Measurements from ENCODE around the gene NEK7. TPM values are rescaled to one million over a fixed set of nuclear protein-coding genes. Genes with fewer than 3 reads are reported as not detected.

Gene NEK7
- total and polyA plus RNA-seq, 2 of the 8 experiments (the other 6 are each of a cell fraction or from before 2014, with no cell fraction given) = 5.1 to 10.0 TPM

DNA sequence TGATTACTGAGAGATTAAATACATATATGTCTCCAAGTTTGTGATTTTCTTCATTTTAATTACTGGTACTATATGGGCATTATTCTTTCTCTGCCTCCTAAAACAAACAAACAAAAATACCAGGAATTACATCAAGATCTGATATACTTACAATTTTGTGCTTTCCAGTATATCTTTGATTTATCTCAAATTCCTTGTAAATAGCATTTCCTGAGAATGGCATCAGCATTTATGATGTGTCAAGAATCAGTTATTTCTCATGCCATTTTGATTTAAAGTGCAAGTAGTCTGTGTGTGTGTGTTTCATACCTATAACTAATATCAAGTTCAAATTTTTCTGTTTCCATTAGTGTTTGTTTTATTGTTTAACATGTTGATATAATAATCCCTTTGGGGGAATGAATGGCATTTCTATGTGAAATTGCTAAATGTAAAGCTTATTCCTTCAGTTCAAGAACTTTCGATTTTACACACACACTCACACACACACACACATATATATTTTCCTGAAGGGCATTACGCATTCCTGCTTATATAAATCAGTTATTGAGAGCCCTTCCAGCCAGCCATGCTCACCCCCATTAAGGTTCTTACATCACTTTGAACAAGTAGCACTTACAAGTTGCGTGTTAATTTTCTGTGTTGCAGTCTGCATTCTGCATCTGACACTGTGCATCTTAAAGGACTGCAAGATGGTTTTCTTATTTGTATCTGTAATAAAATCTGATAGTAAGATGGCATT lies 102.7 kb downstream of the NEK7 start:
- no peaks in the 10 kb centered on the region for H3K27me3 ChIP-seq (replicated peaks in 1 of 4; ENCODE audit: control insufficient read depth in 3 of 4, extremely low read depth in 1 of 4, insufficient read depth in 3 of 4, low read length in 3 of 4)
- no peak overlapping the region for H3K27ac ChIP-seq (ENCODE audit: low read depth, low read length)
- no peaks in the 10 kb centered on the region for H3K79me2 ChIP-seq (ENCODE audit: control insufficient read depth in 1 of 2, insufficient read depth in 2 of 2, low read length in 2 of 2)
- no peak overlapping the region for H3K14ac ChIP-seq (ENCODE audit: insufficient read length)
- CTCF ChIA-PET (ENCODE audit: partially characterized antibody) = interaction anchor here (0.6 to 0.7 kb wide), 3 partner anchors 24 to 864 kb away, joined by 3 to 7 read pairs (median 5); no protein-coding TSS in a partner anchor
- H4K20me1 ChIP-seq (replicated peaks in 1 of 2; ENCODE audit: control insufficient read depth in 1 of 2, insufficient read depth in 2 of 2, low read length in 2 of 2) = no peaks in the 10 kb centered on the region
- no peak overlapping the region for H2BK15ac ChIP-seq (ENCODE audit: low read length)
- no peak overlapping the region for H3K9ac ChIP-seq (replicated peaks in 1 of 4; ENCODE audit: extremely low read depth in 1 of 4, low read depth in 3 of 4, low read length in 3 of 4)
- no peak overlapping the region for H2BK12ac ChIP-seq (ENCODE audit: low read depth, low read length)
- no peak overlapping the region for H3K4me3 ChIP-seq (ENCODE audit: extremely low read depth in 1 of 4, insufficient read depth in 2 of 4, low read depth in 3 of 4, low read length in 4 of 4)
- no peak overlapping the region for H4K91ac ChIP-seq (replicated peaks; ENCODE audit: insufficient read length, low read length)
- H2AFZ ChIP-seq (ENCODE audit: low read length) = no peak overlapping the region
- no peak overlapping the region for H3K23ac ChIP-seq (ENCODE audit: insufficient read length)
- H3K36me3 ChIP-seq (ENCODE audit: control insufficient read depth in 2 of 4, insufficient read depth in 4 of 4, low read length in 3 of 4) = no peaks in the 10 kb centered on the region
- H3K79me1 ChIP-seq (ENCODE audit: low read depth, low read length) = no peaks in the 10 kb centered on the region
- no peak for FAIRE-seq
- no peaks in the 10 kb centered on the region for H3K9me3 ChIP-seq (ENCODE audit: insufficient read depth in 2 of 2, low read depth in 1 of 2, low read length in 1 of 2)
- DNase-seq (ENCODE audit: low read depth in 1 of 2, low spot score in 2 of 2) = no peak
- H3K18ac ChIP-seq (ENCODE audit: extremely low read depth, low read length) = no peak overlapping the region
- no peak overlapping the region for H2BK5ac ChIP-seq (ENCODE audit: low read depth, low read length)
- H4K5ac ChIP-seq (ENCODE audit: insufficient read length, low read depth, low read length) = no peak overlapping the region
- H3K4me1 ChIP-seq (replicated peaks in 1 of 4; ENCODE audit: control insufficient read depth in 3 of 4, insufficient read depth in 4 of 4, low read length in 3 of 4) = peaks cover 0 to 7% (median 3%) of the 10 kb centered on the region in 4 experiments; a peak in 3 of 7 replicates
- no peaks in the 10 kb centered on the region for H3K23me2 ChIP-seq (ENCODE audit: low read depth, low read length)
- WGBS, 2 experiments (ENCODE audit: extremely low coverage in 1 of 2, insufficient coverage in 1 of 2, insufficient read length in 1 of 2, insufficient replicate concordance in 2 of 2, low coverage in 1 of 2, low lambda C conversion rate in 2 of 2, missing lambda C conversion rate in 1 of 2) = 94% methylated on average over 3 of the region's 3 CpGs; no CpG with 5 or more reads in 1 of the 2 experiments
- no peak overlapping the region for H2AK5ac ChIP-seq (ENCODE audit: low read depth, low read length)
- H3K4ac ChIP-seq (replicated peaks; ENCODE audit: insufficient read length, low read depth, low read length) = no peak overlapping the region
- POLR2A ChIA-PET (ENCODE audit: partially characterized antibody) = no interaction called here
- no peak overlapping the region for H2BK20ac ChIP-seq (ENCODE audit: low read length)
- no peak overlapping the region for H3K56ac ChIP-seq (replicated peaks; ENCODE audit: insufficient read length, low read depth, low read length)
- H3K4me2 ChIP-seq (ENCODE audit: insufficient read depth in 1 of 2, low read depth in 2 of 2, low read length in 2 of 2) = no peak overlapping the region
- H4K8ac ChIP-seq (ENCODE audit: extremely low read depth, insufficient read depth, low read length) = no peak overlapping the region
- no peak overlapping the region for H2BK120ac ChIP-seq (replicated peaks; ENCODE audit: low read depth, low read length)
- no peak for TF ChIP-seq CBX5 (IDR thresholded peaks at IDR 0.05; ENCODE audit: low read depth, low read length)
- TF ChIP-seq EP300 (IDR thresholded peaks at IDR 0.05; ENCODE audit: borderline replicate concordance in 1 of 2, low read depth in 2 of 2, low read length in 2 of 2) = no peak
- TF ChIP-seq POLR2A (IDR thresholded peaks at IDR 0.05; ENCODE audit: control extremely low read depth in 1 of 2, low read depth in 2 of 2, low read length in 2 of 2) = no peak
- no peak for TF ChIP-seq TAF1 (IDR thresholded peaks at IDR 0.05; ENCODE audit: low read depth, low read length)
- no peak for TF ChIP-seq CREB1 (IDR thresholded peaks at IDR 0.05)
- no peak for TF ChIP-seq BCL11A (IDR thresholded peaks at IDR 0.05; ENCODE audit: low read depth in 2 of 2, low read length in 2 of 2)
- no peak for TF ChIP-seq NANOG (IDR thresholded peaks at IDR 0.05; ENCODE audit: insufficient read depth, low read depth, low read length, poor library complexity, severe bottlenecking)
- TF ChIP-seq NRF1 (IDR thresholded peaks at IDR 0.05; ENCODE audit: low read depth, low read length) = no peak
- no peak for TF ChIP-seq RNF2 (IDR thresholded peaks at IDR 0.05; ENCODE audit: borderline replicate concordance, low read depth, low read length, missing control alignments, poor library complexity, severe bottlenecking)
- TF ChIP-seq SIN3A (conservative IDR thresholded peaks at IDR 0.05 in 1 of 2, IDR thresholded peaks at IDR 0.05 in 1 of 2; ENCODE audit: low read depth in 1 of 2, low read length in 2 of 2) = no peak
- TF ChIP-seq CBX8 (IDR thresholded peaks at IDR 0.05; ENCODE audit: borderline replicate concordance, low read depth, low read length) = no peak
- TF ChIP-seq GTF2F1 (IDR thresholded peaks at IDR 0.05; ENCODE audit: borderline replicate concordance, low read depth, low read length) = no peak

All from H1 (cell line).